HEK293 (cell line): Measurements from ENCODE around the gene PITPNM2.

Experiments used
- CTCF ChIA-PET: fragments of 350-600 bp; formaldehyde crosslinking; extraction: SDS; loops from one replicate; lab custom pipeline; 2021; ENCODE audit warnings: antibody characterized with exemption; lab: Yijun Ruan, JAX
- POLR2A ChIA-PET: fragments of 300-600 bp; formaldehyde crosslinking; extraction: SDS; loops from one replicate; lab custom pipeline; 2020; ENCODE audit warnings: antibody characterized with exemption, inconsistent platforms; lab: Yijun Ruan, JAX
- H3K27ac ChIP-seq: fragments of 200-500 bp; sonication (Bioruptor generic); 2 replicates; pipeline ENCODE4 v1.5.1; 2014; ENCODE audit warnings: low read depth, low read length, control low read depth, inconsistent platforms; ENCODE audit errors: extremely low read depth
- H3K36me3 ChIP-seq, 2 experiments: fragments of 200-500 bp in 1 of 2; sonication (Bioruptor generic) in 1 of 2; 1 replicate in 1 of 2; 2 replicates in 1 of 2; pipeline ENCODE4 v1.5.1; 2014 to 2017; ENCODE audit warnings: inconsistent platforms in 2 of 2, low read length in 2 of 2; ENCODE audit not compliant: control insufficient read depth in 2 of 2, insufficient read depth in 1 of 2
- H3K4me1 ChIP-seq: fragments of 200-500 bp; sonication (Bioruptor generic); 2 replicates; pipeline ENCODE4 v1.5.1; 2014; ENCODE audit warnings: mild to moderate bottlenecking, low read length, inconsistent platforms; ENCODE audit not compliant: control insufficient read depth, insufficient read depth
- H3K4me3 ChIP-seq: 2 replicates; pipeline ENCODE4 v1.5.1; 2011; ENCODE audit warnings: low read depth, mild to moderate bottlenecking, control low read depth, low read length, moderate library complexity
- H3K9me3 ChIP-seq: fragments of 200-500 bp; sonication (Bioruptor generic); 2 replicates; pipeline ENCODE4 v1.5.1; 2014; ENCODE audit warnings: low read depth, low read length, inconsistent platforms; ENCODE audit not compliant: control insufficient read depth, insufficient read depth
- INSM2 ChIP-seq: fragments of 450-650 bp; formaldehyde crosslinking; IDR thresholded peaks from 2 replicates; pipeline ENCODE4 v1.5.1; 2016; ENCODE audit warnings: missing biosample characterization, missing genetic modification characterization
- KLF16 ChIP-seq: fragments of 450-650 bp; formaldehyde crosslinking; IDR thresholded peaks from 2 replicates; pipeline ENCODE4 v1.5.1; 2017; ENCODE audit warnings: missing biosample characterization, missing genetic modification characterization
- MYNN ChIP-seq: fragments of 450-650 bp; formaldehyde crosslinking; IDR thresholded peaks from 2 replicates; pipeline ENCODE4 v1.5.1; 2016; ENCODE audit warnings: missing biosample characterization, missing genetic modification characterization, borderline replicate concordance
- REST ChIP-seq: fragments of 450-650 bp; formaldehyde crosslinking; IDR thresholded peaks from 2 replicates; pipeline ENCODE4 v1.5.1; 2016; ENCODE audit warnings: missing biosample characterization, missing genetic modification characterization
- ZBTB49 ChIP-seq: fragments of 450-650 bp; formaldehyde crosslinking; IDR thresholded peaks from 2 replicates; pipeline ENCODE4 v1.5.1; 2016; ENCODE audit warnings: missing biosample characterization, missing genetic modification characterization, low read depth
- ZIC2 ChIP-seq: fragments of 450-650 bp; formaldehyde crosslinking; IDR thresholded peaks from 2 replicates; pipeline ENCODE4 v1.5.1; 2016; ENCODE audit warnings: missing biosample characterization, missing genetic modification characterization
- ZNF112 ChIP-seq: fragments of 450-650 bp; formaldehyde crosslinking; IDR thresholded peaks from 2 replicates; pipeline ENCODE4 v1.5.0; 2017; ENCODE audit warnings: missing biosample characterization, missing genetic modification characterization
- ZNF169 ChIP-seq: fragments of 450-650 bp; formaldehyde crosslinking; IDR thresholded peaks from 2 replicates; pipeline ENCODE4 v1.5.1; 2016; ENCODE audit warnings: missing biosample characterization, missing genetic modification characterization
- ZNF292 ChIP-seq: fragments of 450-650 bp; formaldehyde crosslinking; IDR thresholded peaks from 2 replicates; pipeline ENCODE4 v1.5.1; 2016; ENCODE audit warnings: low read depth, missing biosample characterization, missing genetic modification characterization, borderline replicate concordance
- ZNF449 ChIP-seq: fragments of 450-650 bp; formaldehyde crosslinking; IDR thresholded peaks from 2 replicates; pipeline ENCODE4 v1.5.1; 2017; ENCODE audit warnings: missing biosample characterization, mild to moderate bottlenecking, missing genetic modification characterization, moderate library complexity
- ZNF521 ChIP-seq: fragments of 450-650 bp; formaldehyde crosslinking; IDR thresholded peaks from 2 replicates; pipeline ENCODE4 v1.5.1; 2017; ENCODE audit warnings: missing biosample characterization, mild to moderate bottlenecking, missing genetic modification characterization
- ZNF560 ChIP-seq: fragments of 450-650 bp; formaldehyde crosslinking; IDR thresholded peaks from 2 replicates; pipeline ENCODE4 v1.5.1; 2017; ENCODE audit warnings: missing biosample characterization, missing genetic modification characterization, borderline replicate concordance
- ZNF776 ChIP-seq: fragments of 450-650 bp; formaldehyde crosslinking; IDR thresholded peaks from 2 replicates; pipeline ENCODE4 v1.5.0; 2017; ENCODE audit warnings: missing biosample characterization, missing genetic modification characterization, borderline replicate concordance
- ZSCAN4 ChIP-seq: fragments of 450-650 bp; formaldehyde crosslinking; IDR thresholded peaks from 2 replicates; pipeline ENCODE4 v1.5.1; 2017; ENCODE audit warnings: missing biosample characterization, missing genetic modification characterization

Gene PITPNM2

GRCh38 chr12:123115409-123116121 is 35.3 kb downstream of the PITPNM2 start:
- ChIA-PET CTCF (no interaction called here), POLR2A (interaction anchor here (0.6 kb wide), 1 partner anchor 38 kb away, joined by 5 read pairs; no protein-coding TSS in a partner anchor)
- H3K4me3 ChIP-seq = no peak overlapping the region

GRCh38 chr12:123114304-123115083 is 36.4 kb downstream of the PITPNM2 start:
- CTCF ChIA-PET = no interaction called here
- H3K36me3 ChIP-seq = no peaks in the 10 kb centered on the region
- H3K9me3 ChIP-seq = no peaks in the 10 kb centered on the region
- no peak overlapping the region for H3K4me3 ChIP-seq
- no peak for TF ChIP-seq KLF16 (tag by site-specific recombination)
- no peak for TF ChIP-seq ZNF449 (tag by site-specific recombination)
- no peak for TF ChIP-seq ZNF112
- no peak for TF ChIP-seq ZBTB49
- no peak for TF ChIP-seq ZIC2 (tag by site-specific recombination)
- TF ChIP-seq ZNF521 (tag by site-specific recombination) = no peak
- no peak overlapping the region for H3K27ac ChIP-seq
- POLR2A ChIA-PET = interaction anchor here (0.6 kb wide), 1 partner anchor 39 kb away, joined by 5 read pairs; no protein-coding TSS in a partner anchor
- no peaks in the 10 kb centered on the region; the same call in 1 of the 2 replicates for H3K4me1 ChIP-seq

More at GRCh38 chr12:123115409-123116121, 35.3 kb downstream of the PITPNM2 start:
- no peaks in the 10 kb centered on the region for H3K36me3 ChIP-seq
- no peak overlapping the region for H3K27ac ChIP-seq
- no peaks in the 10 kb centered on the region; the same call in 1 of the 2 replicates for H3K4me1 ChIP-seq
- no peaks in the 10 kb centered on the region for H3K9me3 ChIP-seq
- TF ChIP-seq ZNF776 (tag by site-specific recombination) (no peak), MYNN (tag by site-specific recombination) (peak; percentile 80; the same call in 1 of the 2 replicates), ZNF292 (tag by site-specific recombination) (no peak), ZSCAN4 (tag by site-specific recombination) (peak; percentile 82), ZNF169 (tag by site-specific recombination) (no peak)

- no peaks in the 10 kb centered on the region for H3K36me3 ChIP-seq
- CTCF ChIA-PET = no interaction called here
- 0 out of 2 replicates have a peak, but pooled peaks have one; percentile 44 for TF ChIP-seq REST (tag by site-specific recombination)
- no peak for TF ChIP-seq INSM2
- no peak for TF ChIP-seq ZNF560 (tag by site-specific recombination)
- H3K27ac ChIP-seq = no peak overlapping the region
- H3K4me3 ChIP-seq = no peak overlapping the region
- POLR2A ChIA-PET = no interaction called here
- no peaks in the 10 kb centered on the region for H3K9me3 ChIP-seq
- no peaks in the 10 kb centered on the region; the same call in 1 of the 2 replicates for H3K4me1 ChIP-seq
Measured at GRCh38 chr12:123113026-123113425, 37.9 kb downstream of the PITPNM2 start.
